ENCODE results near the gene OR13C2. TPM values are rescaled to one million over a fixed set of nuclear protein-coding genes. Genes with fewer than 3 reads are reported as not detected.

OR13C2 gene
- total RNA-seq, 1 donor from 2014 or later, result not detected

DNA sequence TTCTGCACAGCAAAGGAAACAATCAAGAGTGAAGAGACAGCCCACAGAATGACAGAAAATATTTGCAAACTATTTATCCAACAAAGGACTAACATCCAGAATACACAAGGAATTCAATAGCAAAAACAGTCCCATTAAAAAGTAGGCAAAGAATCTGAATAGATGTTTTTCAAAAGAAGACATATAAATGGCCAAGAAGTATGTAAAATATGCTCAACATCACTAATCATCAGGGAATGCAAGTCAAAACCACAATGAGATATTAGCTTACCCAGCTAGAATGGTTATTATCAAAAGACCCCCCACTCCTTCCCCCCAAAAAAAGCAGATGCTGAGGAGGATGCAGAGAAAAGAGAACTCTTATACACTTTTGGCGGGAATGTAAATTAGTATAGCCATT lies 49.9 kb downstream of the OR13C2 start:
- no peak for DNase-seq (ENCODE audit: extremely low read depth, low read depth, low spot score)

Other genes with a start within 250 kb of the OR13C2 start
- not detected in 2 replicates for gene OR13F1, start 101.4 kb downstream of the OR13C2 start, total RNA-seq
- gene OR13C4, start 78.4 kb downstream of the OR13C2 start, total RNA-seq, result not detected in 2 replicates
- not detected in 2 replicates for gene OR13C3, start 68.8 kb downstream of the OR13C2 start, total RNA-seq
- not detected in 2 replicates for gene OR13C8, start 36.5 kb downstream of the OR13C2 start, total RNA-seq
- gene OR13C5, start 6.2 kb downstream of the OR13C2 start, total RNA-seq, result not detected in 2 replicates
- gene OR13C9, start 12.6 kb upstream of the OR13C2 start, total RNA-seq, result not detected in 2 replicates
- gene OR13D1, start 88.9 kb upstream of the OR13C2 start, total RNA-seq, result not detected in 2 replicates
- 47.0 and 55.4 TPM in 2 replicates for gene NIPSNAP3A, start 142.1 kb upstream of the OR13C2 start, total RNA-seq
- gene NIPSNAP3B, start 158.5 kb upstream of the OR13C2 start, total RNA-seq, result 0.41 and 0.44 TPM in 2 replicates